ENCODE results near the gene RIN3.

RIN3 gene

GRCh38 chr14:92704821-92705220, 191.2 kb downstream of the RIN3 start:
- no peak overlapping the region for H3K4me3 ChIP-seq (ENCODE audit: low read depth, low read length)
- no peak for DNase-seq (ENCODE audit: low read depth, low spot score)
- ChIA-PET CTCF (interaction anchor here (4.7 kb wide), 1 partner anchor 15 kb away, joined by 22 read pairs; no protein-coding TSS in a partner anchor), POLR2A (no interaction called here)
- no peak for TF ChIP-seq CTCF (IDR thresholded peaks at IDR 0.05; ENCODE audit: insufficient read depth, low read length, missing control alignments)

DNA sequence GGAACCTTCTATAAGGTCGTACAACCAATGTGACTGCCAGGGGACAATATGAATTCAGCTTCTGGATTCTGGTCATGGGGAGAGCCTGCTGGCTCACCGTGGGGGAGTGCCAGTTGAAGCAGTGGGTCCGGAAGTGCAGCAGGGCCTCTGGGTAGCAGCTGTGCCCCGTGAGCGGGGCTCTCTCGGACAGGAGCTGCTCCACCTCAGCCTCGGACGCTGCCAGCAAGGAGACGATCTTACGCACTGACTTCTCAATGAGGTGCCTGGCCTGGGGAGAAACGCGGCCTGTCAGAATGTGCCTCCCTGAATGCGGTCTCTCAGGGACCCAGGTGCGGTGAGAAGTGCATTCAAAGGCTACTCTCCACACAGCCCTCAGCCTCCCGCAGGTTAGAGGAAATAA, 192.8 kb downstream of the RIN3 start:
- POLR2A ChIA-PET: no interaction called here
- no peak for DNase-seq (ENCODE audit: low read depth, low spot score)
- no peak for TF ChIP-seq CTCF (IDR thresholded peaks at IDR 0.05; ENCODE audit: insufficient read depth, low read length, missing control alignments)
- CTCF ChIA-PET: interaction anchor here (1.0 to 13.4 kb wide), 3 partner anchors 16 to 77 kb away, joined by 3 to 170 read pairs (median 58); no protein-coding TSS in a partner anchor
- H3K4me3 ChIP-seq (ENCODE audit: low read depth, low read length): no peak overlapping the region

GRCh38 chr14:92709340-92710000, 195.9 kb downstream of the RIN3 start:
- no peak for TF ChIP-seq CTCF (IDR thresholded peaks at IDR 0.05; ENCODE audit: insufficient read depth, low read length, missing control alignments)
- CTCF ChIA-PET: interaction anchor here (1.1 to 13.4 kb wide), 6 partner anchors 8 to 574 kb away, joined by 3 to 170 read pairs (median 10); partner anchors contain the start of gene LGMN
- no peak for DNase-seq (ENCODE audit: low read depth, low spot score)
- no peak overlapping the region for H3K4me3 ChIP-seq (ENCODE audit: low read depth, low read length)
- POLR2A ChIA-PET: interaction anchor here (0.6 to 1.1 kb wide), 3 partner anchors 22 to 85 kb away, joined by 3 to 4 read pairs (median 4); partner anchors contain the start of genes GOLGA5 and LGMN

DNA sequence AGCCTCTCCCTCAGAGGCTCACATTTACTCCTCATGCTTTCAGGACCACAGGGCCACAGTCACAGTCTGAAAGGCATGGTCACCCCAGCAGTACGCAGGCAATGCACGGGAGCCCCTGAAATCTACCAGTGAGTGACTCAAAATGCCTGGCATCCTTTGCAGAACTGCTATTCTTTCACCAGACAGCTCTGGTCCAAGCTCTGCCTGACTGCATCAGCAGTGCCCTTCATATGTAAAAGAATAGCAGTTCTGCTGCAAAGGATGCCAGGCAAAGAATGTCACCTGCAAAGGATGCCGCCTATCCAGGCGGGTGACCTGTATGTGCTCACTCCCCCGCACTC, 196.4 kb downstream of the RIN3 start:
- no peak overlapping the region for H3K4me3 ChIP-seq (ENCODE audit: low read depth, low read length)
- POLR2A ChIA-PET: interaction anchor here (0.6 to 0.8 kb wide), 2 partner anchors 22 to 84 kb away, joined by 3 to 4 read pairs; partner anchors contain the start of gene GOLGA5
- no peak for DNase-seq (ENCODE audit: low read depth, low spot score)
- CTCF ChIA-PET: interaction anchor here (1.1 to 13.4 kb wide), 5 partner anchors 8 to 73 kb away, joined by 3 to 170 read pairs (median 11); partner anchors contain the start of gene LGMN
- no peak for TF ChIP-seq CTCF (IDR thresholded peaks at IDR 0.05; ENCODE audit: insufficient read depth, low read length, missing control alignments)

DNA sequence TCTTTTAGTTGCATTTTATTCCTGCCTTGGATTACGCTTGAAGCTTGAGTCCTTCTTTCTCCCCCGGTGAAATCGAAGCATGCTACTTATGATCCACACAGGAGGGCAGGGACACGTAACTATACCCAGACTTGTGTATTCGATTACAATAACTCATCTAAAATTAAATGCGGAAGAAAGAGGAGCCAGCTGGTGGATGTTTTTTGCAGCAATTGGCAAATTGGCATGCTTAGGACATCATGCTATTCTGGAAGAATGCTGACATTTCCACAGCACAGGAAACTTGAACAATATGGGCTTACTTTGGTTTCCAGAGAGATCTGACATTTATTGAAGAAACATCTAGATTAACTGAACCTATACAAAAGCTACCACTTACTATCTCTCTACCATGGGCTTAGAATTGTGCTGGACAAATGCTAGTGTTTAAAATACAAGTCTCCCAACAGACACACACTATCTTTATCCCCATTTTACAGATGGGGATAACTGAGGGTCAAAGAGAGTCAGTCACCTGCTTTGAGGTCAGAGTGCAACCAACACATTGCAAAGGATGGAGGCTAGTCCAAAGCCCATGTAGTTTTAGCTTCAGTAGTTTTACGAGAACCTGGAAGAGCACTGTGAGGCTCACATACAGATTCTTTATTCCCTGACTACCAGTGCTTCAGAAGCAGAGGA, 198.5 kb downstream of the RIN3 start:
- POLR2A ChIA-PET: no interaction called here
- CTCF ChIA-PET: interaction anchor here (0.8 to 13.4 kb wide), 8 partner anchors 10 to 76 kb away, joined by 3 to 170 read pairs (median 6); no protein-coding TSS in a partner anchor
- TF ChIP-seq CTCF (IDR thresholded peaks at IDR 0.05; ENCODE audit: insufficient read depth, low read length, missing control alignments): no peak
- H3K4me3 ChIP-seq (ENCODE audit: low read depth, low read length): no peak overlapping the region
- DNase-seq (ENCODE audit: low read depth, low spot score): no peak

GRCh38 chr14:92712654-92713051, 199.1 kb downstream of the RIN3 start:
- POLR2A ChIA-PET: interaction anchor here (0.7 kb wide), 1 partner anchor 591 kb away, joined by 3 read pairs; the partner anchor contains the start of gene CPSF2

More at GRCh38 chr14:92712654-92713051, 199.1 kb downstream of the RIN3 start:
- no peak for DNase-seq (ENCODE audit: low read depth, low spot score)
- no peak for TF ChIP-seq CTCF (IDR thresholded peaks at IDR 0.05; ENCODE audit: insufficient read depth, low read length, missing control alignments)
- CTCF ChIA-PET: interaction anchor here (0.8 to 13.4 kb wide), 8 partner anchors 9 to 75 kb away, joined by 3 to 170 read pairs (median 6); no protein-coding TSS in a partner anchor
- H3K4me3 ChIP-seq (ENCODE audit: low read depth, low read length): no peak overlapping the region
